ENCODE data around the gene BCKDHB.

The BCKDHB gene

GRCh38 chr6:80154160-80154559, 47.7 kb downstream of the BCKDHB start:
- FAIRE-seq, result no peak

GRCh38 chr6:80156221-80156620, 49.8 kb downstream of the BCKDHB start:
- no peak for FAIRE-seq

DNA sequence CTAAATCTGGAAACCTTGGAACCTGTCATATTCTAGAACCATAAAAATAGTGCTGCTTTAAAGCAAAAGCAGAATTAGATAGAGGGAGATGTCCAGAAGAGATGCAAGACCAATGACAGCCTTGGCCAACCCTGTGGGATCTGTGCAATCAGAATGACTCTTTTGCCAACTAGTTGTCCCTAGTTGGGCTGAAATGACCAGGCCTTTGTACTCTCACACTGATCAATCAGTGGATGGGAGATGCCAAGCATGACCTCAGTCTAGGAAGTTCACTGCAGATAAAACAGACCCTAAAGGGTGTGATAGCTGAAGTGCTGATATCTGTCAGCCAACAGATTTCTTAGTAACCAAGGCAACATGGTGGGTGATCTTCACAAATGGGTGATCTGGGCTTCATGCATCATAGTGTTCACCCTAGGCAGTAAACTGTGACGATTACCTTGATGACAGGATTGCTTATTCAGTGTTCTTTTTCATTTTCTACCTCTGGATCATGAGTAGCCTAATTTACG, 52.1 kb downstream of the BCKDHB start:
- no peak for FAIRE-seq

- no peak for FAIRE-seq
Observed at GRCh38 chr6:80161434-80161833, 55.0 kb downstream of the BCKDHB start.

- FAIRE-seq, result no peak
Observed at GRCh38 chr6:80163754-80164187, 57.3 kb downstream of the BCKDHB start.

DNA sequence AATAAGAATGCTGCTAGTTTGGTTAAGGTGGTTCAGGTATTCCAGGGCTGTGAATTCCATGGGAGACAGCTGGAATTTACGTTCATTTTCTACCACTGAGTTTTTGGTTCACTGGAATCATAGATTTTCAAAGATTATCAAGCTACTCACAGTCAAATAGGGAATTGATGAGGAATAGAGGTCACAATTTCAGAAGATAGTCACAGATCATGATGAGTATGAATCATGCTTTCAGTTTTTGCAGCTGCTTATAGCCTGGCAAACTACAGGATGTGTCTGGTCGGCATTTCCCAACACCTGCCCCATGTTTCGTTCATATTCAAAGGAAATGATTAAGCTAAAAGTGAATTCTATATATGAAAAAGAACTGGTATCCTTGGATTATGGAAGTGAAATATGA, 58.7 kb downstream of the BCKDHB start:
- no peak for FAIRE-seq

DNA sequence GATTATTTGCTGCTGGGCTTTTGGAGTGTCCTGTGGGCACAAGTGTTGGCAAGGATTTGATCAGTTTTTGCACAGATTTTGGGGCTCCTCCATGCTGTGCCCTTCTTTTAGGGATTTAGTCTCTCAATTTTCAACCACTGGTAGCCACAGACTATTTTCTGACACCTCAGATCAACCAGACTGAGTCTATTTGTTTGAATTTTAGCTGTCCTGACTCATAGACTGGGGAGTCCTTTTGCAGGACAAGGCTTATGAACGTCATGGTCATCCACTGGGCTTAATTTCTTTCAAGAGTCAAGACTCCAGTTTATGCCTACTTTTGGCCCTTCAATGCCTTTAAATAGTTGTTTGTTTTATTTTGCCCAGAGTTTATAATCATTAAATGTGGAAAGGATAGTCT, 59.3 kb downstream of the BCKDHB start:
- FAIRE-seq, result no peak

DNA sequence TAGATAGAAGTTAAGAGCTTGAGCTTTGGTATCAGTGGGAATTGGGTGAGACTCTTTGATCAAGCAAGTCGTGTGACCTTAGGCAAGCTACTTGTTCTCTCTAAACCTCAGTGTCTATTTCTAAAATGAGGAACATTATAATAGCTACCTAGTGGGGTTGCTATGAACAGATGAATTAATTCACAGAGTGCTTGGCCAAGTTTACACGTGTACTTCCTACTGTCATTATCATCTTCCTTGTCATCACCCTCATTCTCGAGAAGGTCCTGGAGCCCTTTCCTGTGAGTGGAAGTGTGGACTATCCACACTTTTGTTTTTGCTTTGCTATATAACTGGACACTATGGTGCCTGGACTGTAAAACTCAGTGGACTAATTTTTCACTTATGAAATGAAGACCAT, 64.0 kb downstream of the BCKDHB start:
- no peak for FAIRE-seq

GRCh38 chr6:80173411-80173810, 66.9 kb downstream of the BCKDHB start:
- no peak for FAIRE-seq

- FAIRE-seq, result no peak
Observed at GRCh38 chr6:80174900-80175572, 68.6 kb downstream of the BCKDHB start.

- no peak for FAIRE-seq
Observed at GRCh38 chr6:80179695-80180094, 73.2 kb downstream of the BCKDHB start.

DNA sequence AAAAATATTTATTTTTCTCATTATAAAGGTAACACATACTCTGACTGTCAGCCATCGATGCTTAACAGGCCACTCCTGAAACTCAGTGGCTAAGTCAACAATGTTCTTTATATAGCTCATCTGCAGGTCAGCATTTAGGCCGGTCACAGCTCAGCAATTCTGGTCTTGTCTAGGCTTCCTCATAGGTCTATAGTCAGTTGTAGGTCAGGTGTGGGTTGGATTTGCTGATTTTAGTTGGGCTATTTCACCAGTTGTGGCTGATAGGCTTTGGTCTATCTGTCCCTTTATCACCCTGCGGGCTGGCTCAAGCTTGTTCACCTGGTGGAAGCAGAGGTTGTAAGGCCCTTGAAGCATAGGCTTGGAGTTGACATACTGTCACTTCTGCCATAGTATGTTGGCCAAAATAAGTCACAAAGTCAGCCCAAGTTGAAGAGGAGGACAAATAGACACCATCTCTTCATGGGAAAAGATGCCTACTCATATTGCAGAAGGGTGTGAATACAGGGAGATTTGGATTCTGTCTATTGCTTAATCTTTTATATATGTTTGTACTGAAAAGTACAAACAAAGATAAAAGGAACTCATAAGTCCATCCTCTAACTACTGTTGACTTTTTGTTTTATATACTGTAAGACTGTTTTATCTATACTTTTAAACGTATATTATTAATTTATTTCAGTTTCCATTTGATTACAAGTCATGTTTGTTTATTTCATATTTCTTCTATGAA, 75.0 kb downstream of the BCKDHB start:
- no peak for FAIRE-seq

- FAIRE-seq, result no peak
Observed at GRCh38 chr6:80182308-80182707, 75.8 kb downstream of the BCKDHB start.

DNA sequence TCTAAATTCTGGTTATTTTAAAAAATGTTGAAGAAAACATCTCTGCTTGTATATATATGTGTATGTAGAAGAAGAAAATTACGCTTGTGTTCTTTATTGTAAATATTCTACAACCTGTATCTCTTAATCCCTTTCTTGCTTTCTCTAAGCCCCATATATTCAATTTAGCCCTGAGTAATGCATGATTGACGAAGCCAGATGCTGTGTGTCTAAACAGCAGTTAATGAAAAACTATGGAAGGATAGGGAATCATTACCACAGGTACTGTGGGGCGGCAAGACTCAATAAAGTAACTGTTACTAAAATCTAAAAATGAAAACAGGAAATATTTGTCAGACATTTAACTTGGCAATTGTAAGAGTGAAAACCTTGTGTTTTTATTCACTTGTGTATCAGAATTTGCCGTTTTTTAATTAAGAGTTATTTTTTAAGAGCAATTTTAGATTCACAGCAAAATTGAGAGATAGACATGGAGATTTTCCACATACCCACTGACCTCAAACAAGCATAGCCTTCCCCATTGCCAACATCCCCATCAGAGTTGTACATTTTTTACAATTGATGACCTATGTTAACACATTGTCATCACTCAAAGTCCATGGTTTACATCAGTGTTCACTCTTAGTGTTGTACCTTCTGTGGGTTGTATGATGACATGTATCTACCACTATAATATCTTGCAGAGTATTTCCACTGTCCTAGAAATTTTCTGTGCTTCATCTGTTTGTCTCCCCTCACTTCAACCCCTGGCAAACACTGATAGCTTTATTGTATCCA, 76.7 kb downstream of the BCKDHB start:
- no peak for FAIRE-seq

GRCh38 chr6:80185492-80185891, 79.0 kb downstream of the BCKDHB start:
- no peak for FAIRE-seq

- FAIRE-seq, result no peak
Observed at GRCh38 chr6:80186082-80186481, 79.6 kb downstream of the BCKDHB start.

DNA sequence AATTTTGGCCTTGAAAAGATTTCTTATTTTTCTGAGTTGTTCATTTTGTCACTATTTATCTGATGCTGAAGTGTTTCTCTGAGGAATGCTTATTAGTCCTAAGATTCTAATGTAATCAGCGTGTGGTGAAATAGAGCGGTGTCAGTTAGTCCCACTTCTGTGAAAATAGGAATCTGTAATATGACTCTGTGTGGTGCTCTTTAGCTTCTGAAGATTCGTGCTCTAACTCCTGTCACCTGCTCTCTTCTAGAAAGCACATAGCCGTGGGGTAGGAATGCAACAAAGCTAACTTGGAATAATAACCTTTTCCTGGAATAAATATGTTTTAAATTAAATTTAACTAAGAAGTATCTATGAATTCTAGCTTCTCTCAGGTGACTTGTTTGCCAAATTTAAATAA, 90.4 kb downstream of the BCKDHB start:
- no peak for FAIRE-seq

DNA sequence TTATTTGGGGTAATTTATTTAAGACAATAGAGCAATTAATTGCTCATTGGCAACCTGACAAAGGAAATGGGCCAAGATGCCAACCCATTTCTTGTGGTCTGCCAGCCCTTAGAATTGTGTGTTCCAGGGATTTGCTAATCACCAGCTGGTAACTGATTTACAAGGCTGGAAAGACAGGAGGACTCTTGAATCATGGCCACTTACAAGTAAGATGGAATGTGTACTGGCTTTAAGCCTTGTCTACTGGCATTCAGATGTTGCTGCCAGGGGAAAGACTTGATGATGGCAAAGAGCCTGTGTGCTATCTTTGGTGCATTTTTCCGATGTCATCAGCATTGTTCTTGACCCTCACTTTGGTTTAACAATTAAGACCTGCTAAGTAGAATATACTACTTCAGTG, 91.0 kb downstream of the BCKDHB start:
- no peak for FAIRE-seq

DNA sequence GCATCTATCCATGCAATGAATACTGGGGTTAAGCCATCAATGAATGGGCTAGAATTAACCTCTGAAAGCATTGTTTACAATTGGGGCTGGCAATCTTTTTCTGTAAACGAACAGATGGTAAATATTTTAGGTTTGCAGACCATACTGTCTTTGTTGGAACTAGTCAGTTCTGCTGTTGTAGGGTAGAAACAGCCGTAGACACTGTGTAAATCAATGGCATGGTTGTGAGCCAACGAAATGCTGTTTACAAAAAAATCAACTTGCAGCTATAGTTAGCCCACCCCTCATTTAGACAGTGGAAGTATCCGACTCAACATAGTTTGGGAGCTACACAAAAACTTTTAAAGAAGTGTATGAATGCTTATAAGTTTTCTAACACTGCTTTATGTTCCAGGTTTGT, 91.5 kb downstream of the BCKDHB start:
- FAIRE-seq, result no peak

- FAIRE-seq, result no peak
Observed at GRCh38 chr6:80203283-80203682, 96.8 kb downstream of the BCKDHB start.

DNA sequence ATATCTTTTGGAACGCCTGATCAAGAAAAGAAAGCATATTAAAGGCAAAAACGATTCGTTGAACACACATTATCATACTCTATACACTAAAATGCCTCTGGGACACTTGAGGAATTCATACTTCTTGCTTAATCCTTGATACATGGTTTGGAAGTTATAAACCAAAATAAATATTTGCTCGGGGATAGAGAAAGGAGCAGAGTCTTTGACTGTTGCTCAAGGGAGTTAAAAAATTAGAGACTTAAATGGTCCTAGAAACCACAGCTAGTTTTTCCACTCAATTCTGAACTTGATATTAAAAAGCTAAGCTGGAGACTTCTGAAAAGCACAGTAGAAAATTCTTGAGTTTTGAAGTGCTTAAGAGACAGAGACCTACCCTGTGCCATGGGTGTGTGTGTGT, 98.9 kb downstream of the BCKDHB start:
- no peak for FAIRE-seq

DNA sequence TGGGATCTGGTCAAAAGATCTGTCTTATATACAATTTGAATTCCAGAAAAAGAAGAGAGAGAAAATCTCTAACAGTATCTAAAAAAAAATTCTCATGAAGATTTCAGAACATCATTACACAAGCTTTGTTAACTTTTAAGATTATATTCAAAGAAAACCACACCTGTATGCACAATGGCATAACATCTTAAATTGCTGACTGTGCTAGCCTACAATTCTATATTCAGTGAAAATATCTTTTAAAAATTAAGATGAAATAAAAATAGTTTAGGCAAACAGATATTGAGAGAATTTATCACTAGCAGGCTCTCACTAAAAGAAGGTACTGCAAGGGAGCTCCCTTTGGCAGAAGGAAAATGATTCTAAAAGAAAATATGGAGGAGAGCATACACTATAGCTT, 100.3 kb downstream of the BCKDHB start:
- no peak for FAIRE-seq

GRCh38 chr6:80209430-80209829, 103.0 kb downstream of the BCKDHB start:
- FAIRE-seq, result no peak

DNA sequence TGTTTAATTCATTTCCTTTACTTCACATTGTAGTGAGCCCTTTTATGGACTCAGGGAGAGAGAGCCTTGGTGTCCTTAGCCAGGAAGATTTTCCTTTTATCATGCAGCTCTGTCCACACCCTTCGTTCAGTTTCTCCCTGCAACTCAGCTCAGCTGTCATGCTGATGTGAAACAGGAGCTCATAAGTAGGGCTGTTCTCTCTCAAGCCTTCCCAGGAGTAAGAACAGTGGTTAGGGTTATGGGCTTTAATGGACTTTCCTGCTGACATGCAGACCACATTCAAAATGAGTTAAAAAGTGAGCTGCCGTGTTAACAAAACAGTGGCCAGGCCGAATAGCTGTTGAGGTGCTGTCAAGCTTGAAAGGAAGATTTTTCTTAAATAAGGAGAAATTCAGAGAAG, 104.1 kb downstream of the BCKDHB start:
- peak; percentile 12 for FAIRE-seq
